ENCODE measurements around the gene CD300LB. TPM values are rescaled to one million over a fixed set of nuclear protein-coding genes. Genes with fewer than 3 reads are reported as not detected.

Gene CD300LB
- total RNA-seq, 2 donors from 2014 or later: not detected

- Histone ChIP-seq H3K27me3 (ENCODE audit: control insufficient read depth, insufficient read depth, low read length, poor library complexity, severe bottlenecking) (peaks cover 5% of the 10 kb centered on the region), H3K9ac (ENCODE audit: extremely low read depth, low read length, poor library complexity, severe bottlenecking) (no peak overlapping the region), H3K4me3 (ENCODE audit: low read length) (no peak overlapping the region), H3K36me3 (ENCODE audit: control insufficient read depth, insufficient read depth, low read length) (no peaks in the 10 kb centered on the region), H3K4me1 (ENCODE audit: control insufficient read depth, insufficient read depth, low read length) (no peaks in the 10 kb centered on the region), H3K27ac (ENCODE audit: low read depth, low read length) (no peak overlapping the region), H3K9me3 (ENCODE audit: control insufficient read depth, low read length) (no peaks in the 10 kb centered on the region)
- Mint-ChIP-seq H3K4me3 (no peak overlapping the region), H3K9me3 (peaks cover 6% of the 10 kb centered on the region), H3K4me1 (no peaks in the 10 kb centered on the region), H3K27me3 (ENCODE audit: insufficient read depth) (peaks cover 42% of the 10 kb centered on the region), H3K27ac (no peak overlapping the region), H3K36me3 (ENCODE audit: low read depth) (no peaks in the 10 kb centered on the region)
- no peak for DNase-seq
- TF ChIP-seq CTCF (conservative IDR thresholded peaks at IDR 0.05): no peak
- WGBS, 2 experiments (ENCODE audit: insufficient coverage in 1 of 2, insufficient read length in 1 of 2): 78 to 87% methylated on average over 4 to 8 of the region's 8 CpGs
These were observed 3.5 kb downstream of the CD300LB start for GRCh38 chr17:74527756-74528155.

- TF ChIP-seq CTCF (conservative IDR thresholded peaks at IDR 0.05): no peak
- no peaks in the 10 kb centered on the region for H3K4me1 Mint-ChIP-seq
- Histone ChIP-seq H3K9me3 (ENCODE audit: control insufficient read depth, low read length) (no peaks in the 10 kb centered on the region), H3K27ac (ENCODE audit: low read depth, low read length) (no peak overlapping the region), H3K27me3 (ENCODE audit: control insufficient read depth, insufficient read depth, low read length, poor library complexity, severe bottlenecking) (peaks cover 5% of the 10 kb centered on the region), H3K4me1 (ENCODE audit: control insufficient read depth, insufficient read depth, low read length) (no peaks in the 10 kb centered on the region), H3K4me3 (ENCODE audit: low read length) (no peak overlapping the region), H3K36me3 (ENCODE audit: control insufficient read depth, insufficient read depth, low read length) (no peaks in the 10 kb centered on the region), H3K9ac (ENCODE audit: extremely low read depth, low read length, poor library complexity, severe bottlenecking) (no peak overlapping the region)
- peak; percentile 28 for DNase-seq
- H3K27me3 Mint-ChIP-seq (ENCODE audit: insufficient read depth): peaks cover 45% of the 10 kb centered on the region
- H3K36me3 Mint-ChIP-seq (ENCODE audit: low read depth): no peaks in the 10 kb centered on the region
- H3K27ac Mint-ChIP-seq: no peak overlapping the region
- peaks cover 8% of the 10 kb centered on the region for H3K9me3 Mint-ChIP-seq
- H3K4me3 Mint-ChIP-seq: no peak overlapping the region
- 82 to 89% methylated on average over 5 of the region's 5 CpGs for WGBS, 2 experiments (ENCODE audit: insufficient coverage in 1 of 2, insufficient read length in 1 of 2)
These were observed 4.2 kb downstream of the CD300LB start for GRCh38 chr17:74527081-74527480.

- H3K4me1 Mint-ChIP-seq: no peaks in the 10 kb centered on the region
- no peak overlapping the region for H3K4me3 Mint-ChIP-seq
- Histone ChIP-seq H3K27me3 (ENCODE audit: control insufficient read depth, insufficient read depth, low read length, poor library complexity, severe bottlenecking) (peaks cover 5% of the 10 kb centered on the region), H3K4me1 (ENCODE audit: control insufficient read depth, insufficient read depth, low read length) (no peaks in the 10 kb centered on the region), H3K9ac (ENCODE audit: extremely low read depth, low read length, poor library complexity, severe bottlenecking) (no peak overlapping the region), H3K9me3 (ENCODE audit: control insufficient read depth, low read length) (no peaks in the 10 kb centered on the region), H3K36me3 (ENCODE audit: control insufficient read depth, insufficient read depth, low read length) (no peaks in the 10 kb centered on the region), H3K4me3 (ENCODE audit: low read length) (no peak overlapping the region), H3K27ac (ENCODE audit: low read depth, low read length) (no peak overlapping the region)
- peaks cover 45% of the 10 kb centered on the region for H3K27me3 Mint-ChIP-seq (ENCODE audit: insufficient read depth)
- H3K9me3 Mint-ChIP-seq: peaks cover 8% of the 10 kb centered on the region
- no peak for DNase-seq
- no peak for TF ChIP-seq CTCF (conservative IDR thresholded peaks at IDR 0.05)
- WGBS, 2 experiments (ENCODE audit: insufficient coverage in 1 of 2, insufficient read length in 1 of 2): 66 to 79% methylated on average over 2 to 3 of the region's 3 CpGs
- H3K36me3 Mint-ChIP-seq (ENCODE audit: low read depth): no peaks in the 10 kb centered on the region
- no peak overlapping the region for H3K27ac Mint-ChIP-seq
These were observed 4.6 kb downstream of the CD300LB start for GRCh38 chr17:74526681-74527080.

All from endodermal cell (in vitro differentiated cells).